KMS-11 (cell line): ENCODE data around the gene ANXA11.

Experiments used
- H2AFZ ChIP-seq: fragments of 200-600 bp; sonication (generic); 2 replicates; pipeline ENCODE4 v1.6.1; 2016; ENCODE audit warnings: antibody characterized with exemption, mixed run types, low read depth
- H3K27ac ChIP-seq: fragments of 200-600 bp; sonication (generic); 2 replicates; pipeline ENCODE4 v1.6.1; 2016; ENCODE audit warnings: mild to moderate bottlenecking, mixed run types
- H3K27me3 ChIP-seq: fragments of 200-600 bp; sonication (generic); 2 replicates; pipeline ENCODE4 v1.6.1; 2017; ENCODE audit warnings: mild to moderate bottlenecking, low read depth, mixed run types, moderate library complexity; ENCODE audit not compliant: insufficient read depth
- H3K36me3 ChIP-seq: fragments of 200-600 bp; sonication (generic); 2 replicates; pipeline ENCODE4 v1.6.1; 2017; ENCODE audit warnings: mild to moderate bottlenecking, mixed run types; ENCODE audit not compliant: insufficient read depth
- H3K4me1 ChIP-seq: fragments of 200-600 bp; sonication (generic); 2 replicates; pipeline ENCODE4 v1.6.1; 2016; ENCODE audit warnings: mild to moderate bottlenecking, low read depth, mixed run types; ENCODE audit not compliant: poor library complexity, severe bottlenecking
- H3K4me2 ChIP-seq: fragments of 200-600 bp; sonication (generic); 2 replicates; pipeline ENCODE4 v1.7.0; 2016; ENCODE audit warnings: mild to moderate bottlenecking, mixed run types
- H3K4me3 ChIP-seq: fragments of 200-600 bp; sonication (generic); IDR thresholded peaks from 2 replicates; pipeline ENCODE4 v1.6.1; 2017; ENCODE audit warnings: low read depth, low read length, mixed read lengths; ENCODE audit not compliant: insufficient read depth
- H3K79me2 ChIP-seq: fragments of 200-600 bp; sonication (generic); 2 replicates; pipeline ENCODE4 v1.6.1; 2016; ENCODE audit warnings: low read depth, mixed run types; ENCODE audit not compliant: insufficient read depth
- H3K9ac ChIP-seq: fragments of 200-600 bp; sonication (generic); 2 replicates; pipeline ENCODE4 v1.6.1; 2016; ENCODE audit warnings: mild to moderate bottlenecking, mixed run types
- H4K20me1 ChIP-seq: fragments of 200-600 bp; sonication (generic); 2 replicates; pipeline ENCODE4 v1.6.1; 2016; ENCODE audit warnings: mild to moderate bottlenecking, mixed run types; ENCODE audit not compliant: insufficient read depth
- TF ChIP-seq, protein P1 (sequence below): fragments of 200-600 bp; sonication (generic); conservative IDR thresholded peaks from 2 replicates; pipeline ENCODE4 v1.6.1; 2017; ENCODE audit warnings: low read depth, mild to moderate bottlenecking, antibody characterized with exemption, low read length, moderate library complexity, mixed read lengths

The ANXA11 gene

DNA sequence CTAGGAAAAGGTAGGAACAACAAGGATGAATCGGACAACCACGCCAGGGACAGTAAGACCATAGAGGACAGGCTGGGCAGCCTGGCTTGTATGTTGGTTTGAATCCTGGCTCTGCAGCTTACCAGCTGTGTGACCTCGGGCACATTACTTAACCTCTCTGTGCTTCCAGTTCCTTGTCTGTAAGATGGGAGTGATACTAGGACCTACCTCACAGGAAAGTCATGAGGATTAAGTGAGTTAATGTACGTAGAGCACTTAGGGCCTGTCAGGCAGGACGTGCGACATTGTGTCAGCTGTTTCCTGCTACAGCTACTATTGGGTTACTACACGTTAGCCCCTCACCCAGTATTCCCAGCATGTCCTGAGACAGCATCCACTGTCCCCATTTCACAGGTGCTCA lies 40.7 kb downstream of the ANXA11 start:
- TF ChIP-seq, protein P1, sequence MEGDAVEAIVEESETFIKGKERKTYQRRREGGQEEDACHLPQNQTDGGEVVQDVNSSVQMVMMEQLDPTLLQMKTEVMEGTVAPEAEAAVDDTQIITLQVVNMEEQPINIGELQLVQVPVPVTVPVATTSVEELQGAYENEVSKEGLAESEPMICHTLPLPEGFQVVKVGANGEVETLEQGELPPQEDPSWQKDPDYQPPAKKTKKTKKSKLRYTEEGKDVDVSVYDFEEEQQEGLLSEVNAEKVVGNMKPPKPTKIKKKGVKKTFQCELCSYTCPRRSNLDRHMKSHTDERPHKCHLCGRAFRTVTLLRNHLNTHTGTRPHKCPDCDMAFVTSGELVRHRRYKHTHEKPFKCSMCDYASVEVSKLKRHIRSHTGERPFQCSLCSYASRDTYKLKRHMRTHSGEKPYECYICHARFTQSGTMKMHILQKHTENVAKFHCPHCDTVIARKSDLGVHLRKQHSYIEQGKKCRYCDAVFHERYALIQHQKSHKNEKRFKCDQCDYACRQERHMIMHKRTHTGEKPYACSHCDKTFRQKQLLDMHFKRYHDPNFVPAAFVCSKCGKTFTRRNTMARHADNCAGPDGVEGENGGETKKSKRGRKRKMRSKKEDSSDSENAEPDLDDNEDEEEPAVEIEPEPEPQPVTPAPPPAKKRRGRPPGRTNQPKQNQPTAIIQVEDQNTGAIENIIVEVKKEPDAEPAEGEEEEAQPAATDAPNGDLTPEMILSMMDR = no peak
- Histone ChIP-seq H3K79me2 (no peaks in the 10 kb centered on the region), H4K20me1 (no peaks in the 10 kb centered on the region), H3K4me3 (no peak overlapping the region), H3K9ac (no peak overlapping the region), H3K4me1 (no peaks in the 10 kb centered on the region), H2AFZ (no peak overlapping the region), H3K27me3 (no peaks in the 10 kb centered on the region), H3K4me2 (no peak overlapping the region), H3K27ac (no peak overlapping the region), H3K36me3 (no peaks in the 10 kb centered on the region)

DNA sequence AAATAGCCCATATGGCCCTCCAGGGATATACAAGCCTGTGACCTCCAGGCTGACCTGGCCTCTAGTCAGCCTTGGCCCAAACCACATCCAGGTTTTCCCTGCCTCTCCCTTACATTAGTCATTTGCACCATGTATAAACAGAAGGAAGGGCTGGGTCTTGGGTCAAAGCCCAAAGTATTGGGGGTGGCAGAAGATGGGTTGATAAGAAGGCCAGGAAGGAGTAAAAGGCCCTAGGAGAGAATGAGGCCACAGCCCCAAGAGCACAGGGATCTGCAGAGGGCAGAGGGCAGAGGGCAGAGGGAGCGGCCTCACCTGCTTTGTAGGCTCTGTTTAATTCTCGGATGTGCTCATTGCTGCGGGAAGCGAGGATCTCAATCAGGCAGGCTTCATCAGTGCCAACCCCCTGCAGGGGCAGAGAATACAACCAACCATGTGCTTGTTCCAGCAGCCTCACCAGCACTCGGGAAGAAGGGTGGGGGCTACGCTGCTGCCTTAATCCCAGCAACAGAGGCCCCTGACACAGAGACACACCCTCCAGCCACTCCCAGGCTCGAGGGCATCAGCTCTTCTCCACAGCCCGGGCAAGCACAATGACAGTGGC lies 41.5 kb downstream of the ANXA11 start:
- no peak overlapping the region for H3K4me2 ChIP-seq
- H3K9ac ChIP-seq = no peak overlapping the region

DNA sequence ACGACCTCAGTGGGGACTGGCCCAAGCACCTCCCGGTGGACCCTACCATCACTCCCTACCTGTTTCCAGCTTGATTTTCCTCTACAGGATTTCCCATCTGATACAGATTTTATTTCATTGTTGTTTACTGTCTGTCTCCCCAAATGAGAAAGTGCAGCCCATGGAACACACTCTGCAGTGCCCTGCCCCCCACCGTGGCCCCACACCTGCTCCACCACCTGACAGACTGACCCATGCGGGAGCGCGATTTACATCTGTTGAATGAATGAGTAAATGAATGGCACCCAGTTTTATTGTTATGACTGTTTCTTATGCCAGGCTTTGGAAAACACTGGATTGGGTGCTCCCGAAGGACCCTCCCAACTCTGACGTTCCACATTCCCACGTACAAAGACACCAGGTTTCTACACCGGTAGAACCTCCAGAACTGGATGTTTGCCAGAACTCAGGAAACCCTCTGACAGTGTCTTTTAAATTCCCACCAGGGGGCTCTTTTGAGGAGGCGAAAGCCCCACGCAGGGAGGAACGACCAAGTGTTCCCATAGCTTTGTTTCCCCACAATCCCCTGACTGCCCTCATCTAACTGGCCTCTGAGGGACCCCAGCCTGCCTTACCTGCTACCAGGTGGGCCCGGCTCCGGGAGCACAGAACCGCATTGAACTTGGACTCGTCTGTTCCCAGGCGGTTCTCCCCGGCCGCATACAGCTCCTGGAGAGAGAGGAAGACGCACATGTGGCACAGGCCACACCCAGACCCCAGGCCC lies 43.8 kb downstream of the ANXA11 start:
- Histone ChIP-seq H3K4me1 (no peaks in the 10 kb centered on the region), H3K4me2 (no peak overlapping the region), H4K20me1 (no peaks in the 10 kb centered on the region), H3K36me3 (no peaks in the 10 kb centered on the region), H3K27me3 (no peaks in the 10 kb centered on the region), H3K4me3 (no peak overlapping the region), H2AFZ (no peak overlapping the region), H3K79me2 (no peaks in the 10 kb centered on the region), H3K27ac (no peak overlapping the region), H3K9ac (no peak overlapping the region)
- TF ChIP-seq, protein P1 = peak; percentile 45

More for the DNA sequence above, 41.5 kb downstream of the ANXA11 start:
- Histone ChIP-seq H4K20me1 (no peaks in the 10 kb centered on the region), H2AFZ (no peak overlapping the region), H3K4me1 (no peaks in the 10 kb centered on the region), H3K36me3 (no peaks in the 10 kb centered on the region), H3K79me2 (no peaks in the 10 kb centered on the region), H3K27me3 (no peaks in the 10 kb centered on the region), H3K27ac (no peak overlapping the region), H3K4me3 (no peak overlapping the region)
- TF ChIP-seq, protein P1 = no peak

DNA sequence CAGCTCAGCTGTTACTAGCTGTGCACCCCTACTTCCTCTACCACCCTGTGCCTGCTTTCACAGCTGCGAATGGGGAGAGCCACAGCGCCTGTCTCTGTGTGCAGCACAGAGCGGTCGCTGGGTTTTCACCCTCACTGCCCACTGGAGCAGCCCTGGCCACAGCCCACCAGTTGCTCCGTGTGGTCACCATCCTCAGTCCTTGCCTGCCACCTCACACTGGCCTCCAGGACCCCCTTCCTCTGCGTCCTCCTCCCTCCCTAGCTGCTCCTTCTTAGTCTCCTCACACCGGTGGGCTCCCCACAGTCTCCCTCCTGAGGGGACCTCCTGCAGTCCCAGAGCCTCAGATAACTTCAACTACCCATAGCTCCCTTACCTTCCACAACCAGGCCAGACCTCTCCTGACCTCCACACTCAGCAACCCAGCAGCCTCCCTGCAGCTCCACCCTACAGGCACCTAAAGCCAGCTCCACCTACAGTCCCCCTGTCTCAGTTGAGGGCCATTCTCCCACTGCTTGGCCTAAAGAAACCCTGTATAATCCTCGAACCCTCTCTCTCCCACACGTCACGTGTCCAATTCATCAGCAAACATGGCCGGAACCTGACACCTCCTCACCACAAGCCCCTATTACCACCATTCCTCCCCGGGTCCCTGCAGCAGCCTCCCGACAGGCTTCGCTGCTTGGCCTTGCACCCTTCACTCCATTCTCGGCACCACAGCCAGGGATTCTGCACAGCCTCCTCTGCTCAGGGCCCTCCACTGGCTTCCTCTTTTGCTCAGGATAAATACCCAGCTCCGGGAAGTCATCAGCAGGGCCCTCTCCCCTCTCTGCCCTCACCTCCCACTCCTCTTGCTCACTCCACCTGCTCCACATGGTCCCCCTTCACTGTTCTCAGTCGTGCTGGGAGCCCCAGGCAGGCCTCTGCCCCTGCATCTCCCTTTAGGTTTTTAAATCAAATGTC lies 44.7 kb downstream of the ANXA11 start:
- no peaks in the 10 kb centered on the region for H3K4me1 ChIP-seq

More for the DNA sequence above, 44.7 kb downstream of the ANXA11 start:
- no peak overlapping the region for H3K27ac ChIP-seq
- no peak overlapping the region for H3K9ac ChIP-seq
- no peaks in the 10 kb centered on the region for H3K27me3 ChIP-seq
- no peaks in the 10 kb centered on the region for H3K36me3 ChIP-seq
- no peak overlapping the region for H2AFZ ChIP-seq
- no peak overlapping the region for H3K4me2 ChIP-seq
- no peak overlapping the region for H3K4me3 ChIP-seq
- H3K79me2 ChIP-seq = no peaks in the 10 kb centered on the region
- TF ChIP-seq, protein P1 = no peak
- no peaks in the 10 kb centered on the region for H4K20me1 ChIP-seq
